Measurements from ENCODE around the gene RAB26. TPM values are rescaled to one million over a fixed set of nuclear protein-coding genes. Genes with fewer than 3 reads are reported as not detected.

Gene RAB26
- total RNA-seq, 1 donor from 2014 or later: 0.44 TPM

DNA sequence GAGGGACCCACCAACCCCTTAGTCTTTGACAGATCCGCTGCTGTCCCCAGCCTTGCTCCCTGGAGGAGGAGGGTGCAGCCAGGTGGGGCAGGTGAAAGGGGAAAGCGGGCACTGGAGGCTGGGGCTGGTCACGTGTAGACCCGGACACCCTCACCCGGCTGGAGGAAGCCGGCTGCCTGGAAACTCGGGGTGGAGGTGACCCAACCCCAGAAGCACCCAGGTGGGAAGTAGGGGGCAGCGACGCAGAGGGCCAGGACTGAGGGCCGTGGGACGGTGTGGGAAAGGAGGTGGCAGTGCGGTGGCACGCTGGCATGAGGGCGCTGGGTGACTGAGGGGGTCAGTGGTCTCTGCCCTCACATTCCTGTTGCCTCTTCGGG, 9.8 kb downstream of the RAB26 start:
- intact Hi-C loops (cut with micrococcal nuclease): loop anchor here (5.0 to 10.0 kb wide), 3 partner anchors 94 to 546 kb away; partner anchors contain the start of genes CRAMP1, ECI1 and IFT140

DNA sequence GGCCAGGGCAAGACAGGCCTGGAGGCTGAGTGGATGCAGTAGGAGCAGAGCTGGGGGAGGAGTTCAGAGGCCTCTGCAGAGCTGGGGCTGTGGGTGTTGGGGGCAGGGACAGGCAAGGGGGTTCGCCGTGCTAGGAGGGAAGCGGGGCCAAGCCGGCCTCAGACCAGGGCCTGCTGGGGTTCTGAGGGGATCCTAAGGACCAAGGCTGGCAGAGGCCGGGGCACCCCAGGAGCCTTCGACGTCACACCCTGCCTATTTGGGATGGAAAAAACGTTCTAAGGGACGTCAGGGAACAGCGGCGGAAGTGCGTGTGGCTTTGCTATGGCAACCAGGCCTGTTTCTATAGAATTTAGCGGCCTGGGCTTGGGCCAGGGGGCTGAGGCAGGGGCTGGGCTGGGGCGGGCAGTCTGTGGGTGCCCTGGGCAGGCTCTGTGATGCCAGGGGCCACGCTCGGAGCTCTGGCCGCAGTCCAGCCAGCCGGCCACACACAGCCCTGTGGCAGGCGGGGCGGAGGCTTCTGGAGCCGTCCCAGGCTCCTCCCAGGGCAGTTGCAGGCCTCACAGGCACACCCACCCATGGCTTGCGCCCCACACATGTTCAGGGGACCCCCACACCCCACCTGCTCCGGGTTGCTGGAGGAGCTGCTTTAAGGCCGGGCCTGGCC, 10.9 kb downstream of the RAB26 start:
- intact Hi-C loops (cut with micrococcal nuclease): loop anchor here (5.0 to 10.0 kb wide), 3 partner anchors 93 to 547 kb away; partner anchors contain the start of genes CRAMP1, ECI1 and IFT140

DNA sequence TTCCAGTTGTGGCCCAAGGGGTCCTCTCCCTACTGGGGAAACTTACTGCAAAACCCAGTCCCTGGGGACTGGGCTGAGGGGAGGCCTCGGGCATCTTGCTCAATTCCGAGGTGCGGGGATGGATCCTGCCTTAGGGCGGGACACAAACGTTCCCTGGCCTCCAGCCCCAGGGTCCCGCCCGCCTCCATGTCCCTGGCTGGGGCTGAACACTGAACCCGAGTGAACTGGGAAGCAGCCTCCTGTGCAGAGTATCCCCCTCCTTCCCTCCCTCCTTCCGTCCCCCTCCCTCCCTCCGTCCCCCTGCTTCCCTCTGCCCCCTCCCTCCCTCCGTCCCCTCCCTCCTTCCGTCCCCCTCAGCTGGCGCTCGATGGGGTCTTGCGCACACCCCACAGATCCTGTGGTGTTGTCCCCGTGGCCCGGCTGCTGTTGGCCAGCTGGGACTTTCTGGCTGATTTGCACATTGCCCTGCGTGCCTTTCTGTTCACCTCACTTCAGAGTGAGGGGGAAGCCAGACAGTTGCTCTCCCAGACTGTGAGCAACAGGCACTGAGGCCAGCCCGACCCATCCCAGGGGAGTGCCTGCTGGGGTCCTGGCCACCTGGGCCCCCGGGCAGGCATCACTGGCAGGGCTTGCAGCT, 12.6 kb downstream of the RAB26 start:
- intact Hi-C loops (cut with micrococcal nuclease): no loop called here

DNA sequence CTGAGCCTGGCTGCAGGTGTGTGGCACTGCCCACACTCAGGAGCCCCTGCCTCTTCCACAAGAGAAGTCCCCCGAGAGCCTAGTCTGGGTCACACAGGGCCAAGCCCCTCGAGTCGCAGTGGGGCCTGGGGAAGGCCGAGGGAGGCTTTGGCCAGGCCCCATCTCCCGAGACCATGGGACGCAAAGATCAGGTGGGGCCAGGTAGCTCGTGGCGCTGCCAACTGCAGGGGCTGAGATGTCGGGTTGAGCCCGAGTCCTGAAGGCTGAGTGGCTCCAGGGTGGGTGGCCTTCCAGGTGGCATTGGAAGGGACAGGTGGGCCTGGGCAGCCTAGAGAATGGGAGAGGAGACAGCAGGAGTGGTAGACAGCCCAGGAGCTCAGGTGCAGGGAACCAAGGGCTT, 13.5 kb downstream of the RAB26 start:
- intact Hi-C loops (cut with micrococcal nuclease): no loop called here

GRCh38 chr16:2162676-2163118, 14.3 kb downstream of the RAB26 start:
- intact Hi-C loops (cut with micrococcal nuclease): no loop called here

GRCh38 chr16:2163211-2163881, 14.9 kb downstream of the RAB26 start:
- intact Hi-C loops (cut with micrococcal nuclease): no loop called here

DNA sequence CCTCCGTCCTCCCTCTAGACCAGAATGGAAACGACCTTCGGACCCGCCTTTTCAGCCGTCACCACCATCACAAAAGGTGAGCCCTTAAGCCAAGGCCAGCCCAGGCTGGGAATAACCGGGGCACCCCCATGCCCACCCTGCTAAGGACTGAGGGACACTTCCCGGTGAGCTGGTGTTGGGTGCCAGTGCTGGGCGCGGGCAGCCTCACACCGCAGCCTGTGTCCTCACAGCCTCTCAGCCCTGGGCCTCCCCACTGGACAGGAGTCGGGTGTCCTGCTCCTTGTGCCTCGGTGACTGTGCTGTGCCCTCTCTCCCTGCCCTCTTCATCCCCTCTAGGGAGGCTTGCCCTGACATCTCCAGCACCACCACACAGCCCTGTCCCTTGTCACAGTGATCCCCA, 17.4 kb downstream of the RAB26 start:
- intact Hi-C loops (cut with micrococcal nuclease): no loop called here

DNA sequence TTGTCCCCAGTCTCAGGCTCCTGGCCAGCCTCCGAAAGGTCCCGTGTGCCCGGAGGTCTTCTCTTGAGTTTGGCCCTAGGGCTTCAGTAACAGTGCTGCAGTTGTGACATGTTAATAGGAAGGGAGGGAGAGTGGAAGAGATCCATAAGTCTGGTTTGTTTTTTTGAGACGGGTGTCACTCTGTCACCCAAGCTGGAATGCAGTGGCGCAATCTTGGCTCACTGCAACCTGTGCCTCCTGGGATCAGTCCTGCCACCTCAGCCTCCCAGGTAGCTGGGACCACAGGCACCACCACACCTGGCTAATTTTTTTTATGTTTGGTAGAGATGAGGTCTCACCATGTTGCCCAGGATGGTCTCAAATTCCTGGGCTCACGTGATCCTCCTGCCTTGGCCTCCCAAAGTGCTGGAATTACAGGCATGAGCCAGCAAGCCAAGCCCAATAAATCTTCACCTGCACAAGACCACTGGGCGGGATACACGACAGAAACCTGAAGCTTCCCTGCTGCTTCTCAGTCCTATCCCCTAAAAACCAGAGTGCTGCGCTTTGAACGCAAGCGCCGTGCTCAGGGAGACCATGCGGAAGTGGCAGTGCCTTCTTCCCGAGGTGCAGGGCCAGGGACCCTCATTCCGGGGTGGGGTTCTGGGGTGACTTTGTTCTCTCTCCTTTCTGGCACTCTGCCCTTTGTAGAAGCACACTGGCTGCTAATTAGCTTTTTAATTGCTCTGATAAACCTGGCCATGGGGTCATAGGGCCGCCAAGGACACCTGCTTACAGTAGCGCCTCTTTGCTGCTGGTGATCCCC, 18.0 kb downstream of the RAB26 start:
- intact Hi-C loops (cut with micrococcal nuclease): no loop called here

DNA sequence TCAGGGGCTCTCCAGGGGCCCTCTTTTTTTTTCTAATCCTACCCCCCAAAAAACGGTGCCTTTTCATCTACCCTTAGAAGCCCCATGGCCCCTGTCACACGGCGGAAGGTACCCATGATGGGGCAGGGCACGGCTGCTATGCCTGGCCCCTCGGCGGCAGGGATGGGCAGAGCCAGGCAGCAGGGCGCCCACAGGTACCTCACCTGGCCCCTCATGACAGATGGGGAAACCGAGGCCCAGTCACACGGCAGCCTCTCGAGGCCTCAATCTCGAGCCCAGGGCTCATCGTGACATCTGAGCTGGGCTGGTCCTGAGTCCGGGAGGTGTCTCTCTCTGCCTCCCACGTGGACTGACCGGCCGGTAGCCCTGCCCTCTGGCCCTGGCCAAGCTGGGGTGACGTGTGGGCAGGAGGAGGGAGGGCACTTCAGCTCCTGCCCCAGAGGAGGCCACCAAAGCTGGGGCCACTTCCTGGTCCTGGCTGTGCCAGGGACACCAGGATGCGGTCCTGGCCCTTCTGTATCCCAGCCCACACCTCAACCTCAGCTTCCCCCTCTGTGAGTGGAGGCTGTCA, 18.7 kb downstream of the RAB26 start:
- intact Hi-C loops (cut with micrococcal nuclease): no loop called here

DNA sequence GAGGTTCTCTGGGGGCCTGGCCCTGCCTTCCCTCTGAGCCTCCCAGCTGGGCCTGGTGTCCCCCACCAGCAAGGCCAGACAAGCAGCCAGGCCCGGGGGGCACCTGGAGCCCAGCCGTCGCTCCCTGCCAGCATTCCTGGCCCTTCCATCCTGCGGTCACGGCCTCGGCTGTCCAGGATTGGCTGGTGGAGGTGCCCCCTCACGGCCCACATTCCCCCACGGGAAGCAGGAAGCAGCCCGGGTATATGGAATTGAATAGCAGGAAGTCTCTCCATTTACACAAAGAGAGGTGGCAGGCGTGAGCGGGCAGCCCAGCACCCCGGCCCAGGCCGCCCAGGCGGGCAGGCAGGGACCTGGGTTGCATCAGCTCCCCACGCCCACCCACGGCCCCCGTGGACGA, 21.7 kb downstream of the RAB26 start:
- intact Hi-C loops (cut with micrococcal nuclease): no loop called here

DNA sequence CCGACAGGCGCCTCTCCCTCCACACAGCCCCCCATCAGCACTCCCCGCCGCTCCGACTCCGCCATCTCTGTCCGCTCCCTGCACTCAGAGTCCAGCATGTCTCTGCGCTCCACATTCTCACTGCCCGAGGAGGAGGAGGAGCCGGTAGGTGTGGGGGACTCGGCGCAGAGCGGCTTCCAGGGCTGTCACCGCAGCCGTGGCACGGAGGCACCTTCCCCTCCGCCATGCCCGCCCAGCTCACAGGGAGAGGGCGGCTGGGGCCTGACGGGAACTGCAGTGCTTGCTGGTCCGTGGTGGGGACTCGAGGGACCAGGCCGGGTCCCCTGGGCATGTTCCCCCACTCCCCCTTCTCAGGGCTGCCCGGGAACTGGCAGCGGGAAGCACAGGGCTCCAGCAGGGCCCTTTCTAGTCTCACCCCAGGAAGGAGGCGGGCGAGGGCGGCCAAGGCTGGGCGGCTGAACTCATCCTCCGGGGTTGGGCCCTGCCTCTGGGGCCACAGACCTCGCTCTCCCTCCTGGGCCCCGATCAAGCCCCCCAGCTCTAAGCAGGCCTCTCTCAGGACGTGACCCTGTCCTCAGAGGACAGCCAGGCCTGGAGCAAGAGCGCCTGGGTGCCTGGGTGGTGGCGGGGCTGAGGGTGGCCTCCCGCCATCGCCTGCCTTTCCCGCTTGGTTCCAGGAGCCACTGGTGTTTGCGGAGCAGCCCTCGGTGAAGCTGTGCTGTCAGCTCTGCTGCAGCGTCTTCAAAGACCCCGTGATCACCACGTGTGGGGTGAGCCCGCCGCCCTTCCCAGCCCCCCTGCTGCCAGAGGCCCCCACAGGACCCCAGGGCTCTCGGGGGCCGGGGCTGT, 22.4 kb downstream of the RAB26 start:
- intact Hi-C loops (cut with micrococcal nuclease): no loop called here

- intact Hi-C loops (cut with micrococcal nuclease): no loop called here
Observed at GRCh38 chr16:2171601-2172178, 23.3 kb downstream of the RAB26 start.

DNA sequence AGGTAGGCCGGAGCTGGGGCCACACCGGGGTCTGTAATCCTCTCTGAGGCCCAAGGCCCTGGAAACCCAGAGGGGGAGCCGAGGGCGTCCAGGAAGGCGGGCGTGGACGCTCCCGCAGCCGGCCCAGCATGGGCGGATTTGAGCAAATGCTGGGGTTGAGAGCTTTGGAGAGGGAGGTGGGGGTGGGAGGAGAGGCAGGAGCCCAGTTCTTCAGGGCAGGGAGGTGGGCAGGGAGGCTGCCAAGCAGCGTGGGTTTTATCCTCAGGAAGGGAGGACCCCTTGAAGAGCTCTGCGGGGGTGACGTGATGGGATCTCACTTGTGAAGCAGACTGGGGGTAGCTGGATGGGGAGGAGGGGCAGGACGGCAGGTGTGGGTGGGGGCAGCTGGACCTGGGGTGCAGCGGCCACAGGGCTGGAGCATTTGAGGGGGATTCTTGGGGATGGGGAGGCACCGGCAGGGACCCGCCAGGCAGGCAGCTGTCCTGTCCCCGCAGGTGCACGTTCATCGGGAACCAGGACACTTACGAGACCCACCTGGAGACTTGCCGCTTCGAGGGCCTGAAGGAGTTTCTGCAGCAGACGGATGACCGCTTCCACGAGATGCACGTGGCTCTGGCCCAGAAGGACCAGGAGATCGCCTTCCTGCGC, 24.4 kb downstream of the RAB26 start:
- intact Hi-C loops (cut with micrococcal nuclease): no loop called here

GRCh38 chr16:2173366-2173765, 24.9 kb downstream of the RAB26 start:
- intact Hi-C loops (cut with micrococcal nuclease): no loop called here

DNA sequence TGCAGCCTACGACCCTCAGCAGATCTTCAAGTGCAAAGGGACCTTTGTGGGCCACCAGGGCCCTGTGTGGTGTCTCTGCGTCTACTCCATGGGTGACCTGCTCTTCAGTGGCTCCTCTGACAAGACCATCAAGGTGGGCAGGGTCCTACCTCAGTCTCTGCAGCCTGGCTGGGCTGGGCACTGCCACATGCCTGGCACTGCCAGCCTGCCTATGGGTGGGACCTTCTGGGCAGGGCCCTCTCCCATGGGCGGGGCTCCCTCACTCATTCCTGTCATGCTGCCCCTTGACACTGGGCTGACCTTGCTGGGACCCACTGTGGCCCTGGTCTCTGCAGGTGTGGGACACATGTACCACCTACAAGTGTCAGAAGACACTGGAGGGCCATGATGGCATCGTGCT, 25.5 kb downstream of the RAB26 start:
- intact Hi-C loops (cut with micrococcal nuclease): no loop called here

GRCh38 chr16:2174396-2175131, 26.1 kb downstream of the RAB26 start:
- intact Hi-C loops (cut with micrococcal nuclease): no loop called here

DNA sequence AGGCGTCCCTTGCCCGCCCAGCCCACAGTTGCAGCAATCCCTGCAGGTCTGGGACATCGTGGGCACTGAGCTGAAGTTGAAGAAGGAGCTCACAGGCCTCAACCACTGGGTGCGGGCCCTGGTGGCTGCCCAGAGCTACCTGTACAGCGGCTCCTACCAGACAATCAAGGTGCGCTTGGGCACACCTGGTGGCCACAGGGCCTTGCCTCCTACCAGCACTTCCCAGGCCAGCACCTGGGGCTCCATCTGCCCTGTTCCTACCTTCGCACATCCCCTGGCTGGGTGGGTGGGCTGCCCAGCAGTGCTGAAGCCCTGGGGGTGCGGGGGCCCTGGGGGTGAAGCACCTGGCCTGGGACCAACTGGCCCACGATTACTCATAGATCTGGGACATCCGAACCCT, 27.0 kb downstream of the RAB26 start:
- intact Hi-C loops (cut with micrococcal nuclease): no loop called here

DNA sequence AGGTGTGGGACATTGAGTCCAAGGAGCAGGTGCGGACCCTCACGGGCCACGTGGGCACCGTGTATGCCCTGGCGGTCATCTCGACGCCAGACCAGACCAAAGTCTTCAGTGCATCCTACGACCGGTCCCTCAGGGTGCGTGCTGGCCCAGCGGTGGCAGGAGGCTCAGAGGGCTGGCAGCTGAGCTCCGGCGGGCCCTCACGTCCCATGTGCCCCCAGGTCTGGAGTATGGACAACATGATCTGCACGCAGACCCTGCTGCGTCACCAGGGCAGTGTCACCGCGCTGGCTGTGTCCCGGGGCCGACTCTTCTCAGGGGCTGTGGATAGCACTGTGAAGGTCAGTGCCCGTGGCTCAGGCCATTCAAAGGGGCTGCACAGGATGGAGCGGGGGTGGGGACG, 27.6 kb downstream of the RAB26 start:
- intact Hi-C loops (cut with micrococcal nuclease): no loop called here

- intact Hi-C loops (cut with micrococcal nuclease): no loop called here
Observed at GRCh38 chr16:2177101-2177500, 28.7 kb downstream of the RAB26 start.
